Activated CD8-positive, alpha-beta memory T cell treated with anti-CD3 and anti-CD28 coated beads, Interleukin-2, amount 50 U/mL, for 4 hours (primary cell): ENCODE data around the gene ACKR2.
A peak's percentile ranks its signal among the peaks of the same experiment; 100 is the strongest.
"Not testable (repeated sequence)": the region's sequence is repeated elsewhere in the genome, so short reads cannot be mapped to it uniquely, and the experiment has no call there.

Source experiments
- DNase-seq: peaks from one replicate; pipeline ENCODE4 v3.0.0-alpha.2; 2020

The ACKR2 gene

GRCh38 chr3:42864321-42864950, 55.2 kb downstream of the ACKR2 start:
- DNase-seq: no peak

GRCh38 chr3:42865256-42865655, 56.0 kb downstream of the ACKR2 start:
- no peak for DNase-seq

GRCh38 chr3:42867138-42867537, 57.9 kb downstream of the ACKR2 start:
- DNase-seq: no peak

DNA sequence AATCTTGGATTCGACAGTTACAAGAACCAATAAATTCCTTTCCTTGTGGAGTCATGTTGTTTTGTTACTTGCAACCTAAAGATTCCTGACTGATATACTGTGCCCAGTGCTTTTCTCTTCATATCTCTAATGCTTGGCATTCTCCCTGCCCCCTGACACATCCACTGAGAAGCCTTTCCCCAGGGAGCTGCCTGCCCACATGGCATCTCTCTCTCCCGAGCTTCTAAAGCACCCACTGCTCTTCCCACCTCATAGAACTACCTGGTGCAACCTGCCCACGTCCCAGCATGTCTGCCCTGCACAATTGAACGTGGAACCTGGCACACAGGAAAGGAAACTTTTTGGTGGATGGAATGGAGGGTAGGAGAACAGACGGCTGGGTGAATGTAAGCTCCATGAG, 59.6 kb downstream of the ACKR2 start:
- DNase-seq: no peak

GRCh38 chr3:42871592-42872196, 62.4 kb downstream of the ACKR2 start:
- DNase-seq: no peak

GRCh38 chr3:42872718-42873117, 63.5 kb downstream of the ACKR2 start:
- no peak for DNase-seq

- no peak for DNase-seq
Observed at GRCh38 chr3:42873221-42873982, 64.2 kb downstream of the ACKR2 start.

DNA sequence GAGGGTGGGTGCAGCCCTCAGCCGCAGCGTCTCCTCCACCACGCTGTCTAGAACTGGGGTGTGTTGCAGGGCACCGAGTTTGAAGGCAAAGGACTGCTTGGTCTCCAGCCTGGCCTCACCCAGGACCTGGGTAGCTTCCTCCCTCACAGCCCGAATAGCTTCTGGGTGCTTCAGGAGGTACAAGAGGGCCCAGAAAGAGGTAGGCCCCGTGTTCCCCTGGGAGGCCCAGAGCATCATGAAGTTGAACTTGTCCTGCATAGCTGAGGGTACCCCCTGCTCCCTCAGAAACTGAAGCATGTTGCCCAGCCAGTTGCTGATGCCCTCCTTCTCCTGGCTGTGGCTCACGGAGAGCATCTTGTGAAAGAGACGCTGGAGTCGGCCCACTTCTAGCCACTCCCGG, 65.5 kb downstream of the ACKR2 start:
- DNase-seq: no peak

- no peak for DNase-seq
Observed at GRCh38 chr3:42875325-42876151, 66.3 kb downstream of the ACKR2 start, which contains the start of gene CYP8B1. Gene CYP8B1 (minus strand): TSS chr3:42875879. CDS start chr3:42875816, 63 bp downstream.

- DNase-seq: no peak
Observed at GRCh38 chr3:42876401-42876800, 67.2 kb downstream of the ACKR2 start.

DNA sequence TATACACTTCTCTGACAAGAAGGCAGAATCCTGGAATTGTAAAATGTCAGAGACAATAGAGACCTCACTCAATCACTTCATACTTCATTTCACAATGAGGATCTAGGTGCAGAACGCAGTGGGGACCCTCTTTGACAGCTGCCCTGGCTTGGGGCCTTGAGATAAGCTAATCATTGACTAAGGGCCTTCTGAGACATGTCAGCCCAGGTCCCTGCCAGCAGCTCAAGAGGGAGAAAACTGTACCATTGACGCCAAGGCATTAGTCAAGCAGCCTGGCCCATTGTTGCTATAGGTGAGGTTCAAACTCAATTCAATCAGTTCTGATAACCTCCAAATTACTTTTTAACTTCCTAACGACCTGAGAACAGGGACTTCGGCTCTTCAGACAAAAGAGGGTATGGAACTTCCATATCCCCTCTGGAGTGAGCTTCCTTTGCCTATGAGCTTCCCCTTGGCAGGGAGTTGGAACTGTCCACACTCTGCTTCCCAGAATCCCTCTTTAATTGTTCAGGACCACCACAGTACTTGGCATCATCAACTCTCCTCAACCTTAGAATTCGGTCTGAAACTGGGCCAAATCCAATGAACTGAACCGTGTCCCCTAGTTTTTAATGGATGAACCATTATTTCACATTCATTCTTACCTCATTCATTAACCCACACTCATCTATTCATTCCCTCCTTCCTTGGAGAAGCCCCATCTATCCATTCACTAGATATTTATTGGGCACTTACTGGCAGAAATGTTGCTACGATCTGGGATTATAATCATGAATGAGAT, 67.9 kb downstream of the ACKR2 start:
- DNase-seq: no peak

- no peak for DNase-seq
Observed at GRCh38 chr3:42877881-42878280, 68.6 kb downstream of the ACKR2 start.

- DNase-seq: no peak
Observed at GRCh38 chr3:42880183-42880582, 70.9 kb downstream of the ACKR2 start.

GRCh38 chr3:42880601-42881451, 71.6 kb downstream of the ACKR2 start:
- DNase-seq: peak; percentile 84

- DNase-seq: not testable (repeated sequence)
Observed at GRCh38 chr3:42883251-42883930, 74.1 kb downstream of the ACKR2 start.

- no peak for DNase-seq
Observed at GRCh38 chr3:42884324-42884723, 75.1 kb downstream of the ACKR2 start.

DNA sequence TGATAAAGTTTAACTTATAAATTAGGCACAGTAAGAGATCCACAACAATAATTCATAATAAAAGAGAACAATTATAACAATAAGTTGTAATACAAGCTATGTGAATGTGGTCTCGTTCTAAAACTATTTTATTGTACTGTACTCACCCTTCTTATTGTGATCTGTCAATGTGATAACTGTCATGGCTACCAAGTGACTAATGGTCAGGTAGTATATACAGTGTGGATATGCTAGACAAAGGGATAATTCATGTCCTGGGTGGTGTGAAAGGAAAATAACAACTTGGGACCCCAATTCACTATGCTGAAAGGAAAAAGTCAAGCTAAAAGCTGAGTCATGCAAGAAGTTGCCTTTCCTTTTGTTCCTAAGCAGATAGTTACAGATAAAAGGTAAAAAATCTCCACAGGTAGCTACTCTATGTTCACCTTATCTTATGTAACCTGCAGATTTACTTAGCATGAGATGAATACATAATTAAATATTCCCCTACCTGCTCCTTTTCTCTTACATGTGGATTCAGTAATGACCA, 77.1 kb downstream of the ACKR2 start:
- no peak for DNase-seq

DNA sequence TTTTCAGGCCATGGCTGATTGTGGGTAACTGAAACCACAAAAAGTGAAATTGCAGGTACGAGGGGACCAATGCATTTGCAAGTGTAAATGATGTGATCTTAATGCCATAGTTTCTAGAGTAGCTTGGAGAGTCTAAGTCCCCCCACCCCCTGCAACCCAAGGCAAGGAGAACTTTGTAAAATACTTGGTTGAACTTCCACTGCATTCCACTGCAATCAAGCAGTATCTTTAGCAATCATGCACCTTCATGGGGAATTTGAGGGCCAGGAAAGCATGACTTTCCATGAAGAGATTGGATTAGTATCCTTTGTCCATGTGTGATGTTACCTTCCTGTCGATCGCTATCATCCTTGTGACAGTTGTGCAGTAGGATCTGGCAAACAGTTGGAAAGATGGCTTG, 77.8 kb downstream of the ACKR2 start:
- DNase-seq: no peak

DNA sequence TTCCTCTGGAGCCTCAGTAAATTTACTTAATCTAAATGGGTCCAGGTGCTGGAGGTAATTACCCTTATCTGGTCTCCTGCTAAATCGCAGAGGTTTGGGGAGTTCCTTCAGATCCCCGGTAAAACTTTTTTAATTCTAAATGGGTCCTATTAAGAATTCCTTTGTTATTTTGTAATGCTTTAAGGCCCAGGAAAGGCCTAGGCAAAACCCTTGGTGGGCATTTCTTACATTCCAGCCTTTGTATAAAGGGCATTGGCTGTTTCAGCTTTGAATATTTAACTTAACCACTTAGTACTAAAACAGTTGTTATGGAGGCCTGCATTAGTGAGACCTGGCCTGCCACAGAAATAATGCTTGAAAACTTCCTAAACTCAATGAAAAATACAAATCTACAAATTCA, 81.8 kb downstream of the ACKR2 start:
- DNase-seq: no peak

DNA sequence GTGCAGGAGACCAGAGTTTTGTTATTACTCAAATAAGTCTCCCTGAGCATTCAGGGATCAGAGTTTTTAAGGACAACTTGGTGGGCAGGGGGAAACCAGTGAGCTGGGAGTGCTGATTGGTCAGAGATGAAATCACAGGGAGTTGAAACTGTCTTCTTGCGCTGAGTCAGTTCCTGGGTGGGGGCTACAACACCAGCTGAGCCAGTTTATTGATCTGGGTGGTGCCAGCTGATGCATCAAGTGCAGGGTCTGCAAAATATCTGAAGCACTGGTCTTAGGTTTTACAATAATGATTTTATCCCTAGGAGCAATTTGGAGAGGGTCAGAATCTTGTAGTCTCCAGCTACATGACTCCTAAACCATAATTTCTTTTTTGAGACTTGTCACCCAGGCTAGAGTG, 82.9 kb downstream of the ACKR2 start:
- no peak for DNase-seq

GRCh38 chr3:42892807-42893206, 83.6 kb downstream of the ACKR2 start:
- no peak for DNase-seq
